HG03139 (cell line): ENCODE data around the gene PHC2.
"Not testable (repeated sequence)": the region's sequence is repeated elsewhere in the genome, so short reads cannot be mapped to it uniquely, and the experiment has no call there.

Experiments
- ATAC-seq: cut with Tn5 transposase; IDR thresholded peaks from one replicate; pipeline ENCODE4 v1.9.1; 2021; ENCODE audit not compliant: unreplicated experiment

Gene PHC2

GRCh38 chr1:33319186-33319948 lies 111.5 kb downstream of the PHC2 start:
- ATAC-seq = no peak

GRCh38 chr1:33317946-33318345 lies 112.9 kb downstream of the PHC2 start:
- no peak for ATAC-seq

- ATAC-seq = no peak
Measured at GRCh38 chr1:33317354-33317753, 113.5 kb downstream of the PHC2 start.

DNA sequence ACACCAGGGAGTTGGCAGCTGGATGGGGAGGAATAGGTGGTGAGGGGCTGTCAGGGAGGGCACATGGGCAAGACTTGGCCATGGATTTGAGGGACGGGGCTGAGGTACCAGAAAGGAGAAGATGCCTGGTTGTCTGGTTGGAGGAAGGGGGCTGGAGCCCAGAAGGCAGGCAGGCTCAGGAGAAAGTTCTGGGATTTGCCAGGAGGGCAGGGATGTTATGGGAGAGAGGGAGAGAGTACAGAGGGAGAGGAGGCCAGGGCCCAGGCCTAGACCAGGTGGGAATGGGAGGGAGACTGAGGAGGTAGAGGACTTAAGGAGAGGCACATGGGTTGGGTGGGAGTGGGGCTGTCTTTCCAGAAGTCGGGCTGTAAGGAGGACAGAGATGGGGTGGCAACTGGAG lies 114.3 kb downstream of the PHC2 start:
- ATAC-seq = no peak

DNA sequence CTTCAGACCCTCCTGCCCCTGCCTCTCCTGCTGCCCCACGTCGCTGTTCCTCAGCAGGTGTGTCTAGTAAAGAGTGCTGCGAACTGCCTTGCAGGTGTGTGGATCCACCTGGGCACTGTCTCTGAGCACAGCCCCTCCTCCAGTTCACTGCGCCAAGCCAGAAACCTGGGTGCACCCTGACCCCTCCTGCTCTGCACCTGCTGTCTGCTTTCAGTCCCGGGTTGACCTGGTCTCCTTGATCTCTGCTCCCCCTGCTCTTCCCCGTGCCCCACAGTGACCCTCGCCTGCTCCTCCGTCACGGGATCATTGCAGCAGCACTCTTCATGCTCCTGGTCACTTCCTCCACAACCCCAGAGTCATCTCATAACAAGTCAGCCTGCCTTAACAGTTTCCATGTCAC lies 116.5 kb downstream of the PHC2 start:
- no peak for ATAC-seq

- ATAC-seq = no peak
Measured at GRCh38 chr1:33312413-33312749, 118.5 kb downstream of the PHC2 start.

GRCh38 chr1:33311706-33312412 lies 119.0 kb downstream of the PHC2 start:
- no peak for ATAC-seq

GRCh38 chr1:33310702-33311101 lies 120.2 kb downstream of the PHC2 start:
- no peak for ATAC-seq

GRCh38 chr1:33309351-33309750 lies 121.5 kb downstream of the PHC2 start:
- not testable (repeated sequence) for ATAC-seq

- no peak for ATAC-seq
Measured at GRCh38 chr1:33307494-33307864, 123.4 kb downstream of the PHC2 start.

GRCh38 chr1:33306653-33307493 lies 124.0 kb downstream of the PHC2 start:
- ATAC-seq = no peak

DNA sequence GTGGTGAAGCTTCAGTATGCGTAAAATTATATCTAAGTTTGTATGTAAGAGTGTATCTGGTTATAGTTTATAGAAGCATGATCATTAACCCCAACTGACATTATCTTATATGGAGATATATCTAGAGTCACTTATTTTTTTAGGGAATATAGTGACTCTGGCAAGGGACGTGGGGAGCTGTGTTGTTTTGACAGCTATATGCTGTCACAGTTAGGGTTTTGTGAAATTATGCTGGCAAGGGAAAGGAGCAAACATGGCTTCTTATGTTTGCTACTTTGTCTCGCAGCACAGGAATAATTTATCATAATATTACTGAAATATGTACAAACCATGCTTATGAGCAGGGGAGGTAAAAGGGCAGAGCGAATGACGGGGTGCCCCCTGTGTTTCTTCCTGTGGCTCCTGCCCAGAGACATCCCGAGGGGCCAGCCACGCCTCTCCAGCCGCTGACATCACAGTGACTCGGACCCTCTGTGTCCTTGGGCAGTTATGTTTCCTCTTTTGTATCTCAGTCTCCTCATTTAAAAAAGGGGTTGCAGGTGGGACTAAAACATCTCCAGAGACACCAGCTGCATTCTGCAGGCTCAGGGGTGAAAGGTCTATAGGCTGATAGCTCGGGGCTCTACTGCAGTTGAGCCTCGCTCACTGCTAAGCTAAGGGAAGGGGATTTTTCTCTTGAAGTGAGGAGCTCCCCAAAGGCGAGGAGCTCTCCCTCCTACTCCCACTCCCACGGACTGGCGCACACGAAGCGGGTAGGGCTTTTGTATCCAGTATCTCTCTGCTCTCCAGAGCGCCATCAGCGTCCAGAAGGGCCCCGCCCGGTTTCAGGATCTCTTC lies 124.9 kb downstream of the PHC2 start:
- ATAC-seq = no peak

GRCh38 chr1:33305016-33305415 lies 125.9 kb downstream of the PHC2 start:
- no peak for ATAC-seq

DNA sequence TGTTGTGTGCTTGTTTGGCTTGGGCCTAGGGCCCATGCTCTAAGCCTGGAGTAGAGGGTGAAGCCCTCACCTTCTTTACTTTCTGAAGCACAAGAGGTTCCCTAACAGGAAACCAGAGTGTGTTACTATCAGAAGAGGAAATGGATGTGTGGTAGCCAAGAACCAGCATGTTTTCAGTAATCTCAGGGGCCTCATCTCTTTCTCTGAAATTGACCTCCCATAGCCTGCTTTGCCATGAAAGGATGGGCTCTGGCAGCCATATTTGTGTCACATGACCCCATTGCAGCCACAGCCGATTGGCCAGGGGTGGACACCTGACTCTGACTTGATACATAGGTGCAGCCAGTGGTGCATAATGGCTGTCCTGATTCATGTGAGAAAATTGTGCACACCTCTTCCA lies 128.6 kb downstream of the PHC2 start:
- no peak for ATAC-seq

GRCh38 chr1:33301273-33301984 lies 129.5 kb downstream of the PHC2 start:
- no peak for ATAC-seq

- no peak for ATAC-seq
Measured at GRCh38 chr1:33300673-33301072, 130.2 kb downstream of the PHC2 start.

DNA sequence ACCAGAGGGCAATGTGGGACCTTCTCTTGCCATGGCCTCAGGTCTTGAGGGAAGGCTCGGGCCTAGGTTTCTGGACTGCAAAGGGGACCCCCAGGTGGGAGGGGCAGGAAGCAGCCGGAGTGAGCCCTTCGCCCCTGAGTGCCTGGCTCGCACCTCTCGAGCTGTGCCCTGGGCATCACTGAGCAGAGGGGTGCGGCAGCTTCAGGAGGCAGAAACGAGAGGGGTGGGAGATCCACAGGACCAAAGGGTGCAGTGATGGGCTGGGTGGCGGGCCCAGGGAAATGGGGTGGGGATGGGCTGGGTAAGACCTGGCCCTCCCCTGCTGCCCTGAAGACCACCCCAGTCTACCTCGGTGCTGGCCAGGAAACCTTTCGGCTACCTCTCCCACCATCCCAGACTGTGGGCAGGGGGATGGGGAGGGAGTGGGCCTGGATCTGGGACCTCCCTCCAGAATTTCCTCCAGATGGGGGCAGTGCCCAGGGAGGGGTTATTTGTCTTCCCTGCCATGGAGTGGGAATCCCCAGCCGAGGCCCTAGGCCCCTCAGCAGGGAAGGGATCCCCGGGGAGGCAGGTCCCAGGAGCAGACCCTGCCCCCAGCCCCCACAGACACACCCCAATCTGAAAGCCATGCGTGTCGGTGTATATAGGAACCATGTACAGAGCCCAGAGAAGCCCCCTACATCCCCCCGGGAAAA lies 131.3 kb downstream of the PHC2 start:
- ATAC-seq = no peak

- no peak for ATAC-seq
Measured at GRCh38 chr1:33298623-33299277, 132.1 kb downstream of the PHC2 start.

DNA sequence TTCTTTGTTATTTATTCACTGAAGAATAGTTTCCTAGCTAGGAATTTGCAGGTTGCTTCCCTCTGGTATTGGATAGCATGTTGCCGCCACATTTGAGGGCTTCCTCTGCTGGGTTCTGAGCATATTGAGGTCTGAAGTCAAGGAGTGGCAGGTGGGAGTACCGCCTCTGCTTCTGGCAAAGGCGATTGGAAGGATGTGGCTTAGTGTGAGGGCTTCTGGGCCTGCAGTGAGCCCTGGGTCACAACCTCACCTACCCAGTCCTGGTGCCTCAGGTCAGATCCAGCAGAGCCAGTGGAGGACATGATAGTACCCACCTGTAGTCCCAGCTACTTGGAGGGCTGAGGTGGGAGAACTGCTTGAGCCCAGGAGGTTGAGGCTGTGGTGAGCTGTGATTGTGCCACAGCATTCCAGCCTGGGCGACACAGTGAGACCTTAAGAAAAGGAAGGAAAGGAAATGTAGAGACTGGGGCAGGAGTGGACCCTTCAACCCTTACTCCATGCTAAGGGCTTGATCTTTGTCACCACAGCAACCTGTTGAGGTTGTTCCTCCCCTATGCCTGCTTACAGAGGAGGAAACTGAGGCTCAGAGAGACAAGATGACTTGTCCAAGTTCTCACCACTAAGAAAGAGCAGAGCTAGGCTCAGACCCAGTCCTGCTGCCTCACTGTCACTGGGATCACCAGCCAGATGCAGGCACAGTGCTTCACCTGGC lies 132.8 kb downstream of the PHC2 start:
- no peak for ATAC-seq
